Measurements from ENCODE around the gene CUL7. TPM values are rescaled to one million over a fixed set of nuclear protein-coding genes. Genes with fewer than 3 reads are reported as not detected.
"Not testable (repeated sequence)": the region's sequence is repeated elsewhere in the genome, so short reads cannot be mapped to it uniquely, and the experiment has no call there.

The CUL7 gene
- total RNA-seq, 1 donor from 2014 or later = 26.7 TPM

DNA sequence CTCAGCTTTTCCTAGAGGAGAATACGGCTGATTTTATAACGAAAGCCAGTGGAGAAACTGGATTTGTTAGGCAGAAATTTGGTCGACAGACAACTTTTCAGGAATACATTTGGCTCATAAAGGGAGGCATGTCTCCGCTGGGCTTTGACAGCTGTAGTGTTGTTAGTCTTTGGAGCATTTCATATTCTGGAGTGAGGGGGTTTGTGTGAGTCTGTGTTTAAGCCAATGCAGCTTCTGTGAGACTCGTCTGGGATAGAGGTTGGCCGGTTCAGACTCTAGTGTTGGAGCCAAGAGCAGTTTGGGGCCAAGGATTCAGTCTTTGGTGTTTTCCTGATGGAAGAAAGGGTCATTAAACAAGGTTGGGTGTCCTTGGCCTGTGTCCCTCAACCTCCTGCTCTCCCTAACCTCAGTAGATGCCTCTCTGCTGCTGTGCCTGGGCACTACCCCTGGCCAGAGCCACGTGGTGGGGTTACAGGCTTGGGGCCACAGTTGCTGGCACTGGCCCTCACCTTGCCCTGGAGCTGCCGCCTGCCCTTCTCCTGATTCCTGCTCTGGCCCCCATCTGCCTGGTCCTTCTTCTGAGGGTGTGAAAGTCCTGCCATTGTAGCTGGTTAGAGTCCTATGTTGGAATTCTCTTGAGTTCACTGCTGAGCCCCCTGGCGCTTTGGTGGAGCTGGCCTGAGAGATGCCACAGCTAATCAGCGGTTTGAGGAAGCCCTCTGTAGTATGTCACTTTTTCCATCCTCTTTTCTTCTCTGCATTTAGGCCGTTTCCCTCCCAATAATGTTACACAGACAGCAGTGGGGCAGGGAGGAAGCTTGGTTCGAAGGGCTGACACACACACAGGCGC is 29.4 kb upstream of the CUL7 start:
- Histone ChIP-seq H3K4me3 (no peak overlapping the region), H3K4me1 (no peaks in the 10 kb centered on the region), H3K9me3 (no peaks in the 10 kb centered on the region), H3K27me3 (no peaks in the 10 kb centered on the region), H3K27ac (no peak overlapping the region), H3K36me3 (no peaks in the 10 kb centered on the region)
- no peak for TF ChIP-seq CTCF (IDR thresholded peaks at IDR 0.05)
- intact Hi-C loops (cut with DNase I) = no loop called here
- no peak for DNase-seq (ENCODE audit: low spot score in 2 of 2)

GRCh38 chr6:43081922-43082321 is 28.3 kb upstream of the CUL7 start:
- intact Hi-C loops (cut with DNase I); H3K9me3 ChIP-seq; H3K4me3 ChIP-seq; H3K36me3 ChIP-seq; H3K27me3 ChIP-seq; H3K27ac ChIP-seq; H3K4me1 ChIP-seq; DNase-seq (ENCODE audit: low spot score in 2 of 2): not testable (repeated sequence)

GRCh38 chr6:43081043-43081442 is 27.4 kb upstream of the CUL7 start:
- Histone ChIP-seq H3K27ac (no peak overlapping the region), H3K4me3 (no peak overlapping the region), H3K9me3 (no peaks in the 10 kb centered on the region), H3K27me3 (peaks cover 4% of the 10 kb centered on the region), H3K36me3 (no peaks in the 10 kb centered on the region), H3K4me1 (peaks cover 0 to 5% of the 10 kb centered on the region in 2 donors)
- no peak for DNase-seq (ENCODE audit: low spot score in 2 of 2)
- intact Hi-C loops (cut with DNase I) = no loop called here
- no peak for TF ChIP-seq CTCF (IDR thresholded peaks at IDR 0.05)

GRCh38 chr6:43078691-43079090 is 25.0 kb upstream of the CUL7 start:
- no peak for TF ChIP-seq CTCF (IDR thresholded peaks at IDR 0.05)
- intact Hi-C loops (cut with DNase I) = no loop called here
- no peak for DNase-seq (ENCODE audit: low spot score in 2 of 2)
- Histone ChIP-seq H3K27ac (no peak overlapping the region), H3K4me3 (no peak overlapping the region), H3K4me1 (peaks cover 0 to 5% of the 10 kb centered on the region in 2 donors), H3K36me3 (peaks cover 0 to 8% of the 10 kb centered on the region in 2 donors), H3K27me3 (peaks cover 4% of the 10 kb centered on the region), H3K9me3 (no peaks in the 10 kb centered on the region)

- H3K4me1 ChIP-seq = peaks cover 0 to 5% of the 10 kb centered on the region in 2 donors
- DNase-seq (ENCODE audit: low spot score in 2 of 2) = no peak
- peaks cover 4% of the 10 kb centered on the region for H3K27me3 ChIP-seq
- intact Hi-C loops (cut with DNase I) = no loop called here
- no peaks in the 10 kb centered on the region for H3K9me3 ChIP-seq
- H3K36me3 ChIP-seq = peaks cover 0 to 13% of the 10 kb centered on the region in 2 donors
- no peak for TF ChIP-seq CTCF (IDR thresholded peaks at IDR 0.05)
- H3K4me3 ChIP-seq = no peak overlapping the region
- H3K27ac ChIP-seq = no peak overlapping the region
Observed at GRCh38 chr6:43077981-43078511, 24.4 kb upstream of the CUL7 start.

DNA sequence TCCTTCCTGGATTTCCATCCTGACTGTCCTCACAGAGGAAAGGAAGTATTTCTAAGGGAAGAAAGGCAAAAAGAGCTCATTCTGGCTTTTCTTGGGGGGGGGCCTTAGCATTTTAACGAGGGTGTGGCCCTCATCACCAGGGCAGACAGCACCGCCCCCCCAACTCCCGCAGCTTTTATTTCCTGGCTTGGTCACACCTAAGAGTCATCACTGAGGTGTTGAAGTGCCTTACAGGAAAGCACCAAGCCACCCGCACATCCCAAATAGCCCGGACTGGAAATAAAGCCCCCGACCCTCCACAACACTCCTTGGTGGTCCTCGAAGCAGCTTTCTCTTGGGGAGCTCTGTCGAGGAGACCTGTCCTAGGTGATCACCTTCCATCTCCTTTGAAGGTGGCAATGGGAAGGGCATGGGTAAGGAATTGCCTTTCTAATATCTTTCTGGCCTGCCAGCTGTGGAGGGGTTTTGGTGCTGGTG is 23.7 kb upstream of the CUL7 start:
- Histone ChIP-seq H3K27me3 (peaks cover 4% of the 10 kb centered on the region), H3K4me3 (peak overlapping the region; percentile 55 to 59), H3K9me3 (no peaks in the 10 kb centered on the region), H3K4me1 (peaks cover 0 to 5% of the 10 kb centered on the region in 2 donors), H3K36me3 (peaks cover under 1 to 20% of the 10 kb centered on the region in 2 donors), H3K27ac (no peak overlapping the region)
- DNase-seq (ENCODE audit: low spot score in 2 of 2) = no peak
- intact Hi-C loops (cut with DNase I) = no loop called here
- TF ChIP-seq CTCF (IDR thresholded peaks at IDR 0.05) = no peak
